Activated CD4-positive, alpha-beta T cell treated with anti-CD3 and anti-CD28 coated beads for 1 hour (primary cell): ENCODE measurements around the gene ACSL3.
"Not testable (repeated sequence)": the region's sequence is repeated elsewhere in the genome, so short reads cannot be mapped to it uniquely, and the experiment has no call there.

ENCODE experiments used
- DNase-seq: peaks from one replicate; pipeline ENCODE4 v3.0.0-alpha.2; 2020

ACSL3 gene

DNA sequence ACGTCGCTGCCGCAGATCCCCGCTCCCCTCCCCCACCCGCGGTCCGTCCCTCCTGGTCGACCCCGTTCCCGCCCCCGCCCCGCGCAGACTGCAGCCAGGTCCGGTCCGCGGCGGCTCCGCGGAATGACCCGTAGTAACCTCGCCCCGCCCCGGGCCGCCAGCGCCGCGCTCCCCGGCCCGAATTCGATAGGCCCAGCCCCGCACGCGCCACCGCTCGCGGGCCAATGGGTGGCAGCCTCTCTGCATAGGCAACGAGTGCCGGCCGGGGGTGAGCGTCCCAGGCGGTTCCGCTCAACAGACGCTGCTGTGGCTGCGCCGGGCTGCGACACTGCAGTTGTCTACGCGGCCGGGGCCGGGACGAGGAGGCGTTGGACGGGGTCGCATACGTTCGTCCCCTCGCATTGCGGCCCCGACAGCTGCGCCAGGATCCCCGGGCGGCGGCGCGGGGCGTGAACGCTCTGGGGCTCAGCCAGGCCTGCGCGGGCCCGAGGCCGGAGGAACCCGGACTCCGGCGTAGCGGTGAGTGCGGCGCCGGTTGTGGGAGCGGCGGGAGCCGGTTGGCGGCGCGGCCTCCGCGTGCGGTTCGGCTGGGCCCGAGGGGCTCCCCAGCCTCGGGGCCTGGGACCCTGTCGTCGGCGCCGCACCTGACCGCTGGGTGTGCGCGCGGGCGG lies at the start of gene ACSL3:
ACSL3 (plus strand) TSS at position 297 of the 671 bp plus-strand sequence. CDS start 47,737 bp downstream, outside the sequence.
- DNase-seq = peak; percentile 84

DNA sequence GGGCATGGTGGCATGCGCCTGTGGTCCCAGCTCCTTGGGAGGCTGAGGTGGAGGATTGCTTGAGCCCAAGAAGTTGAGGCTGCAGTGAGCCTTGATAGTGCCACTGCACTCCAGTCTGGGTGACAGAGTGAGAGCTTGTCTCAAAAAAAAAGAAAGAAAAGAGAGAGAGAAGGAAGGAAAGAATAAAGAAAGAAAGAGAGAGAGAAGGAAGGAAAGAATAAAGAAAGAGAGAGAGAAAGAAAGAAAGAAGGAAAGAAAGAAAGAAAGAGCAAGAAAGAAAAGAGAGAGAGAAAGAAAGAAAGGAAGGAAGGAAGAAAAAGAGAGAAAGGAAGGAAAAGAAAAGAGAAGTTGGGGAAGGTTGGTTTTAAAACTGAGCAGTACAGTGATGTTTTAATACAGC lies 49.0 kb upstream of the ACSL3 start:
- no peak for DNase-seq

DNA sequence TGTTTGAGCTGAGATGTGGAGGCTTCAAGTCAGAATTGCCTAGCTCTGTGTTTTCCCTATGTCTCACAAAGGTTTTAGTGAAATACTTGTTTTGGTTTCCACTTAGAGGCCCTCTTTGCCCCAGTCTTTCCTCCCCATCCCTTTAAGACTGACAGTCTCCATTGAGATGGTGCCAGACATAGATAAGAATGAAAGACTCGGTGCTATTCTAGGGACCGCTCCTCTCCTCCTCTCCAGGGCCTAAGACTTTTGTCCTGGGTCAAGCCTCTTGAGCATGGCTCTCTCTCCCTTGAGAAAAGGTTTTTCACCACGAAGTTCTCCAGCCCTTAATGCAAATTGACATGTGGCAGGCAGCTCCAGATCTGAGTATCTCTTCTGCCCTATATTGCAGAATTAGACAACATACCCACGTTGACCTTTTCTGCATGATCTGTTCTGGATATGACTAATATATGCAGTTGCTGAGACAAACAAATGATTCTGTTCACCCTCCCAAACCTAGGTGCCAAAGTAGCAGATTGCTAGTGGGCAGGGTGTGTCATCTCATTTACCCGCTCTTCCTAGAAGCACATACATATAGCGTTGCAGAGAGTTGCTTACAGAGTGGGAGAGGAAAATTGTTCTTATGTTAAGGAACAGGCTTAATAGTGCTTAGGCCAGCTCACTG lies 47.5 kb upstream of the ACSL3 start:
- DNase-seq = no peak

DNA sequence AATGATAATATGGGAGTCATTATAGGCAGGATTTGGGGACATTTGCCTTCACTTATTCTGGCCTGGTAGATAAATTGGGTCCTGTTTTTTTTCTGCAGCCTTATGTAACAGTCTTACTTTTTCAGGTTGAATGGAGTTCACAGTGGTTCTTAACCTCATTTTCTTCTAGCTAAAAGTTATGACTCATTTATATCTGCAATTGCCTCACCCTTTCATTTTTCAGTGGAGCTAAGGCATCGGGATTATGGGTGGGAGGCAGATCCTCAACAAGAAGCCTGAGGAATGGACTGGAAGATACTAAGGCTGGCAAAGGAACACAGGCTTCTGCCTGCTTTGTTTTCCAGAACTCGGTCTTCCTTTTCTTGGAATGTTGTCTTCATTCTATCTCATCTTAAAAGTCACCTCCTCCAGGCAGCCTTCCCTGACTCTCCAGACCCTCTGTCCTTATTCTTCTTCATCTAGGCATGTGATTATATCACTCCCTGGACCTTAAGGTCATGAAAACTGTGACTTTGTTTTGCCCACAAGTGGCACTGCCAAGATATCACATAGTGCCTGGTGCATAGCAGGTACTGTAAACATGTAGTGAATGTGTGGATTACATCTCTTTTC lies 41.0 kb upstream of the ACSL3 start:
- DNase-seq = no peak

DNA sequence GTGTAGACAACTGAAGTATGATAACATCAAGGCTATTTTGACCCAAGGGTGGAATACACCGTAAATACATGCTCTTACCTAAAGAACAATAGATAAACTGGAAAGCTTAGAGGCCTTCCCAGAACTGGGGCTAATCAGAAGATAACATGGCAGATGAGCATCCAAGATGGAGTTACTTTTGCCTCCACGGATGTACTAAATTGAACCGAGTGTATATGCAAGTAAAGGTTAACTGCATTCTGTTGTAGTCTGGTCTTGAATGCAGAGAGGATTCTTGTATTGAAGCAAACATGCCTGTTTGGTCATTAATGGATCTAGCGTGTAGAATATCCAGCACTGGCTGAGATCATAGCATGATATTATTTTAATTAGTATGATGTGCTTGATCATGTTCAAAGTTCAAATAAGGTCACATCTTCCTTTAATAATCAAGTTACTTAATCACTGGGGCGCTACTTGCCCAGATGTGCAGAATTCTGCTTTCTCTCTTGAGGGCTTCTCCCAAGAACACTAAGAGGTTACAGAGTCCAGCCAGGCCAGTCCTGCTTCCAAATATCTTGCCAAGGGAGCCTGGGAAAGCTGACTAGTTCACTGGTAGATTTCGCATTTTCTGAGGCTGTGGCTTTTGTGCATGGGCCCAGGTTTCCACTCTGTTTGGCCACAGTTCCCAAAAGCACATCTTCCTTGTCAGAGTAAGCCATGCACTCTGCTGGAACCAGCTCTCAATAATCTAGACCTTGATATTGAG lies 37.5 kb upstream of the ACSL3 start:
- DNase-seq = no peak

DNA sequence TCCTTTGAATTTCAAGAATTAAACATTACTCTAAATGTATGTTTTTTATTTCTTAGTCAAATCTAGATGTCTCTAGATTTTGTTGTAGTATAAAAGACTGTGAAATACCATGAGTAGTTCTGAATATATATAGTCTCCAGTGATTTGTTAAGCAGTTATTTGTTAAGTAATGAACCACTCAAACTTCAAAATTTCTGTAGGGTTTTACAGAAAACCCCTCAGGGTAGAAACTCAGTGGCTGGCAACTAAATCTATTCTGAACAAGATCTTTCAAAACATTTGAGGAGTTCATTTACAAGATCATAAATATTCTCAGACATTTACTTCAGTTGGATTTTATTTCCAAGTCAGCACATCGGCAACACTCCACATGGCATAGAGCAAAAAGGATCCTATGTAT lies 35.8 kb upstream of the ACSL3 start:
- DNase-seq = no peak

DNA sequence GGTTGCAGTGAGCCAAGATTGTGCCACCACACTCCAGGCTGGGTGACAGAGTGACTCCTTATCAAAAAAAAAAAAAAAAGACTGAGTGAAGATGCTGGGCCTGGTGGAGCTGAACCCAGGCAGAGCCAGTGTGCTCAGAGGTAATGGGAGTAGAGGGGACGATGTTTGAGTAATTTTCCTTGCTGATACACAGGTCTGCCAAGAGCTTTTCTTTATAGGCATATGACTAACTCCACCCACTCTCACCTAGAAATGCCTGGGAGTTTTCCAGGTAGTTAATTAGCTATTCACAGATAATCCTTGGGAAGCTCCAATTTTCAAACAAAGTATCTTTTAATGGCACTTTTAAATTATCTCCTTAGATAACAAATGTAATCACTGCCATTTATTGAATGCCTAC lies 33.4 kb upstream of the ACSL3 start:
- DNase-seq = no peak

DNA sequence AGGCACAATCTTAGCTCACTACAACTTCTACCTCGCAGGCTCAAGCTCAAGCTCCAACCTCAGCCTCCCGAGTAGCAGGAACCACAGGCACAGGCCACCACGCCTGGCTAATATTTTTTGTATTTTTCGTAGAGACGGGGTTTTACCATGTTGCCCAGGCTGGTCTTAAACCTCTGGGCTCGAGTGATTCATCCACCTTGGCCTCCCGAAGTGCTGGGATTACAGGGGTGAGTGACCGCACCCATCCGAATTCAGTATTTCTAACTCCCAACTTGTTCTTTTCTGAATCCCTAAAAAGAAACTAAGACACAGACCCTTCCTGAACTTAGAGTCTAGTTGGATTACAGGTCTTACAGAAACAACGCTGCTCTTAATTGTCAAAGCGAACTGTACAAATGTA lies 32.3 kb upstream of the ACSL3 start:
- no peak for DNase-seq

DNA sequence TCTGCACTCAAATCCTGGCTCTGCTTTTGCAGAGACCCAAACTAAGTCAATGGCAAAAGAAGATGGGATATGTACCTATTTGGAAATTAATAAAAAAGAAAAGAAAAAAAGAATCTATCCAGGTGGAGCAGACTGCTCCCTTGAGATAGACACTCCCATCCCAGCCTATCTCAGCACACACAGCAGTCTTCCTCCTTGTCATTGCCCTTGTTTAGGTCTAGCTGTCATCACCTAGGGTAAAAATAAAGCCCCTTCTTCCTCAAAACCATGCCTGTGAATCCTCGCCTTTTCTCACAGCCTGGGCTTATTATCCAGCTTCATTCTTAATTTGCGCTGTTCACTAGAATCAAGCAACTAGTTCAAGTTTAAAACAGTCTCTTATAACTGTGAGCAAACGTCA lies 30.7 kb upstream of the ACSL3 start:
- DNase-seq = no peak

DNA sequence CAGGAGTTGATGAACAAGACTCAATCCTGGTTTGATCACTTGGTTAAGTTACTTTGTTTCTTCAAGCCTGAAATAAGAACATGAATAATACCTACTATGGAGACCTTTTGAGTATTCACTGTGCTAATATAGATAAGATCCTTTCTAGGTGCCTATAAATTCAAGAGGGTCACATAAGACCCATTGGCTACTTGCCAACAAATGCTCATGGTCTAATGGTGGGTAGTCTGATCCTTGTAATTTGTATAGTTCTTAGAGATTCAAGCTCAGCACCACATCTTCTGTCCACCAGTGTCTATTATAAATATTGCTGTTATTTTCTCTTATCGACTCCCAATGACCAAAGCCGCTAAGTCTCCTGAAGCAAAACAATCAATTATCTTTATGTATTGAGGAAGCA lies 27.4 kb upstream of the ACSL3 start:
- no peak for DNase-seq

DNA sequence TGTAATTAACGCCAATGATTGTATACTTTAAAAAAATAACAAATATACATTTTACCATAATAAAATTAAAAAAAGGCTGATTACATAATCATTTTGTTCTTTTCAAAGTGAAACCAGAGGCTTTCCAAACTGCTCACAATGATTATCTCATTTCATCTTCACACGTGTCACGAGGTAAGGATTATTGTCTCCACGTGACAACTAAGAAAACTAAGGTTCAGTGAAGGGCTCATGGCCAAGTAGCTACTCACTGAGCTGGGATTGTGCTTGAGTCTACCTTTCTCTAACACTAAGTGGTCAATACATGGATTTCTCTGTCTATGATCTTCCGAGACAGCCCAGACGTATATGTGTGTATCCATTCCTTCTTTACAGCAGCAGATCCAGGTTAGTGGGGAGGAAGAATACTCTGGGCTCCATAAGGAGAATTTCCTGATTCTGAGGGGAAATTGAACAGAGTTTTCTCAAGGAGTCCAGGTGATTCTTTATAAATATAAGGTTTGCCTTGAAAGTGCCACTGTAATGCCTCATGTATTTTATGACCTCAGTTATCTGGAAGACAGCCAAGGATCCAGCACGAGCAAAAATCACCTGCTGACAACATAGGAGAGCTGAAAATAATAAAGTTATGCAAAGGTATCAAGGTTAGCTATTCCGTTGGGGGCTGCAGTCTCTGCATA lies 25.6 kb upstream of the ACSL3 start:
- no peak for DNase-seq

DNA sequence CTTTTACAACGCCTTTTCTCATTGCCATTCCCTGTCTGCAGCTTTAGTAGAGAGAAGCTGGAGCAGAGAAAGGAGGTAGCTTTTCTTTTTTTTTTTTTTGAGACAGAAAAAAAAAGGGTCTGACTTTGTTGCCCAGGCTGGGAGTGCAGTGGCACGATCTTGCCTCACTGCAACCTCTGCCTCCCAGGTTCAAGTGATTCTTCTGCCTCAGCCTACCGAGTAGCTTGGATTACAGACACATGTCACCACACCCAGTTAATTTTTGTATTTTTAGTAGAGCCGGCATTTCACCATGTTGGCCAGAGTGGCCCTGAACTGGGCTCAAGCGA lies 25.0 kb upstream of the ACSL3 start:
- DNase-seq = no peak

DNA sequence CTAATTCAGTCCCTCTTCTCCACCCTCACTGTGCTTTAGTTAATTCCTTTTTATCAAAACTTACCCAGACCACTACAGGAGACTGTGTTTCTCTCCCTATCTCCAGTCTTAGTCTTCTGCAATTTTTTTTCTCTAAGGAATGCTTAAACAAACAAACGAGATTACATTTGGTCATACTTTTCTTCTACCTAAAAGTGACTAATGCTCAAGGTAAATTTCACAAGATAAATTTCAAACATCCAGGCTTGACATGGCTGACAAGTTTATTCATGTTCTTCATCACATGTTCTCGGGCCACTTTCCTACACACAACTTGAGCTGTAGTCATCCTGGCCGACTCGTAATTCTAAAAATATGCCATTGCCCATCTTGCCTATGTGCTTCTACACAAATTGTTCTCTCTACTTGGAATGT lies 23.2 kb upstream of the ACSL3 start:
- no peak for DNase-seq

DNA sequence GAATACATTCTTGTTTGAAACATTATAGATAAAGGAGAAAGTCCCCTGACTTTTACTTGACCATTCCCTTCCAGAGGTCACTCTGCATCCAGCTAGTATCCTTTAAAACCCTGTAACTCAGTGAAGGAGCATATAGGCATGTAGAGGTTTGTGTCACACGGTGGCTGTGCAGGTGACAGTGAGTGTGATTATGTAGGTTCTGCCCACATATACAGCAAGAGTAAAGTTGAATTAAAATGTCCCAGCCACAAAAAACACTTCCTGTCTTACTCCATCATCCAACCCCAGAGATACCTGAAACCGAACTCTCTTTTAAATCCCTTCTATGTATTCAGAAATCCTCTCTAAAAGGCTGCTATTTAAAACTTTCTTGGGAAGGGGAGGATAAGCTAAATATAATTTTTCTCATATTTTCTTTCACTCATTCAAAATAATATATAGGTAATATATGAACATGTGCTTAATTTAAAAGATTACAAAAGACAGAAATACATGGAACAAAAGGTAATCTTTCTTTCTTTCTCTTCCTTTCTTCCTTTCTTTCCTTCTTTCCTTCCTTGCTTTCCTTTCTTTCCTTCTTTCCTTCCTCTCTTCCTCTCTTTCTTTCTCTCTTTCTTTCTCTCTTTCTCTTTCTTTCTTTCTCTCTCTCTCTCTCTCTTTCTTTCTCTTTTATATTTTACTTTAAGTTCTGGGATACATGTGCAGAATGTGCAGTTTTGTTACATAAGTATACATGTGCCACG lies 20.6 kb upstream of the ACSL3 start:
- no peak for DNase-seq

DNA sequence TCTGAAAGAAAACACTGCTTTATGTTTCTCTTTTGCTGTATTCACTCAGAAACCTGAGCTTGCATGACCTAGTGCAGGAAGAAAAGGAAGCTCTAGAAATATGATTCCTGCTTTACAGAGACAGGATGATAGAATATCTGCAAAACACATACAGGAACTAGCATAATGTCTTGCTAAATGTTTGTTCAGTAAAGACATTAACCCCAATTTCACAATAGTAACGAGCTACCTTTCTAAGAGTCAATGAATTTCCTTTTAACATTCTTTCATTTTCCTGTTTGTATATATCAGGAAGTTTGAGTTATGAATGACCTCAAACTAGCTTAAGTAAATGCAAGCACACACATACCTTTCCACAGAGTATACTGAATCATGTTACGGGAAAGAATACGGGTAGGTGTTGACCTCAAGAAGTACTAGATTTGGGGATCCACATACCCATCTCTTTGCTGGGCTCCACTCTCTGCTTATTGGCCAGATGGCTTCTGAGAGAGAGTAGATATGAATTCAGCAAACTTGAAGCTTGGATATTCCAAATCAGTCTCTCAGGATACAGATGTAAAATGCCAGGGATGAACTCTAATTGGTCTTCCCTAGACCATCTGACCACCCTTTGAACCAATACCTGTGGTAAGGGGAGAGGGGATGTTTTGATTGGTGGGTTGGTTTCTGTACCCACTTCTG lies 18.2 kb upstream of the ACSL3 start:
- DNase-seq = no peak

DNA sequence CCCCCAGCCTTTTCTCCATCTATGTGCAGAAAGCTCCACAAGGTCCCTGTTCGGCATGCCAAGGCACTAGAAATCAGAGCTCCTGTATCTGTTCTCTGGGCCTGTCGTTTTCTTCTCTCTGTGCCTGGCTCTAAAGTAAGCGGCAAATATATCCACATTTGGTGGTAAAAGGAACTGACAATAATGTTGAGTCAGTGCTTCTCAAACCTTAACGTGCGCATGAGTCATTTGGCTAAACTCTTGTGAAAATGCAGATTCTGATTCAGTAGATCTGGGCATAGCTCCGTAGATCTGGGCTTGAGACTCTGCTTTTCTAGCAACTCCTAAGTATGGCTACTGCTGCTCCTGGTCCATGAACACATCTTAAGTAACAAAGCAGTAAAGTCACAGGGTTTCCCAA lies 16.5 kb upstream of the ACSL3 start:
- no peak for DNase-seq

DNA sequence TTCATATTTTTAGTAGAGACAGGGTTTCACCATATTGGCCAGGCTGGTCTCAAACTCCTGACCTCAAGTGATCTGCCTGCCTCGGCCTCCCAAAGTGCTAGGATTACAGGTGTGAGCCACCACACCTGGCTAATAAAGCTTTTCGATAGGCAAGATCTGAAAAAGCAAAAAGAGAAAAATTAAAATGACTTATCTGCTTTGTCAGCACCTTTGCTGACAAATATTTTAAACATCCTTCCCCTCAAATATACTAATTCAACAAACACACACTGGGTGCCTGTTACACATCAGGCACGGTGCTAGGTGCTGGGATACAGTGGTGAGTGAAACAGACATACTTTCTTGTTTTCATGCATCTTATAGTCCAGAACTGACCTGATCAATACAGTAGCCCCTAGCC lies 15.5 kb upstream of the ACSL3 start:
- not testable (repeated sequence) for DNase-seq

DNA sequence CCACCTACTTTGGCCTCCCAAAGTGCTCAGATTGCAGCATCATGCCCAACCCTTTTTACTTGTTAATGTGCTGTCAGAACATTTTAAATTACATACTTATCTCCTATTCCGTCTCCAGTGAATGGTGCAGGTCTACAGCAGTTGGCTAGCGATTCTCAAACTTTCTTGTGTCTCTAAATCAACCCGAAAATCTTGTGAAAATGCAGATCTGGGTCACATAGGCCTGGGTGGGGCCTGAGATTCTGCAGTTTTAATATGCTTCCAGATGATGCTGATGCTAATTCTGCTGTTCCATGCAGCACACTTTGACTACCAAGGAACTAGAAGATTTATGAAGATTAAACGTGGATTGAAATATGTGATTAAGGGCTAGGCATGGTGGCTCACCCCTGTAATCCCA lies 14.8 kb upstream of the ACSL3 start:
- no peak for DNase-seq

DNA sequence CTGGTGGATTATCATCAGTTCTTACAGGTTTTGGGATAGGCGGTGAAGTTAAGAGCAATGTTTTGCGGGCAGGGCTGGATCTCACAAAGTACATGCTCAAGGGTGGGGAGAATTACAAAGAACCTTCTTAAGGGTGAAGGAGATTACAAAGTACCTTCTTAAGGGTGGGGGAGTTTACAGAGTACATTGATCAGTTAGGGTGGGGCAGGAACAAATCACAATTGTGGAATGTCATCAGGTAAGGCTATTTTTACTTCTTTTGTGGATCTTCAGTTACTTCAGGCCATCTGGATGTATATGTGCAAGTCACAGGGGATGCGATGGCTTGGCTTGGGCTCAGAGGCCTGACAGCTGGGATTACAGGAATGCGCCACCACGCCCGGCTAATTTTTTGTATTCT lies 12.8 kb upstream of the ACSL3 start:
- DNase-seq = not testable (repeated sequence)

DNA sequence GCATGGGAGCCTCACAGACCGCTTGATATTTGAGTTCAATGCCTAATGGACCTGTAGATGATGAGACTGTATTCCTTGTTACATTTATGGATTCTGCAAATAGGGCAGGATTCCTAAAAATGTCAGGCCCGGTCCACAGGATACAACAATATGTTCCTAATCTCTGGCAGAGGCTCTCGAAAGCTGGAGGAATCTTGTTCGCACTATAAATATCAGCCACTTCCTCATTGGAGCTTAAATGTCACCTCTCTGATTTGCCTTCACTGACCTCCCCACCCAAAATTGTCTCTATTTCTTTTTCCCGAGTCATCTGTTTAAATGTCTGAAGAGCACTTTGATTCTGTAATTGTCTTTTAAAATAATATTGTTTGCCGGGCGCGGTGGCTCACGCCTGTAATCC lies 12.0 kb upstream of the ACSL3 start:
- DNase-seq = no peak

DNA sequence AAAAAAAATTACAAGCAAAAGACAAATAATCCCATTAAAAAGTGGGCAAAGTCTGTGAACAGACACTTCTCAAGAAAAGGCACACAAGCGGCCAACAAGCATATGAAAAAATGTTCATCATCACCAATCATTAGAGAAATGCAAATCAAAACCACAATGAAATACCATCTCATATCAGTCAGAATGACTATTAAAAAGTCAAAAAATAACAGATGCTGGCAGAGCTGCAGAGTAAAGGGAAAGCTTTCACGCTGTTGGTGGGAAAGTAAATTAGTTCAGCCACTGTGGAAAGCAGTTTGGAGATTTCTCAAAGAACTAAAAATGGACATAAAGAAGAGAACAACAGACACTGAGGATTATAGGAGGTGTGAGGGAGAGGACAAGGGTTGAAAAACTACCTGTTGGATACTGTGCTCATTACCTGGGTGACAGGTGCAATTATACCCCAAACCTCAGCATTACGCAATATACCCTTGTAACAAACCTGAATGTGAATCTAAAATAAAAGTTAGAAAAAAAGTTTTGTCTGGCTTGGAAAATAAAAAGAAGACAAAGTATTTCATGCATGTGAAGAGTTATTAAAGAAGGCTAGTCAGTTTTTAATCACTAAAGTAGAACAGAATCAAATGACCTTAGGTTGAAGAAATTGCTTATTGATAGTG lies 8.7 kb upstream of the ACSL3 start:
- no peak for DNase-seq
